Peyer's patch (tissue), 4 donors: ENCODE measurements around the gene UQCRC1.
A peak's percentile ranks its signal among the peaks of the same experiment; 100 is the strongest.

Experiments used
- CTCF ChIP-seq, 6 experiments: fragments of 450-650 bp in 4 of 6; fragments of 200-600 bp in 2 of 6; sonication (generic) in 1 of 6; IDR thresholded peaks; one replicate each; pipeline ENCODE4 v1.5.1; 2017 to 2019; ENCODE audit warnings: antibody characterized with exemption in 6 of 6, mild to moderate bottlenecking in 3 of 6, moderate library complexity in 1 of 6
- POLR2A ChIP-seq, 2 donors: fragments of 450-650 bp; IDR thresholded peaks; one replicate each; pipeline ENCODE4 v1.5.1; 2017; ENCODE audit warnings: antibody characterized with exemption in 2 of 2, mild to moderate bottlenecking in 2 of 2, moderate library complexity in 2 of 2

- TF ChIP-seq CTCF (IDR thresholded peaks at IDR 0.05) (peak; percentile 66 to 87 (median 80)), POLR2A (IDR thresholded peaks at IDR 0.05) (no peak)
Observed at GRCh38 chr3:48656061-48656840, 46.8 kb upstream of the UQCRC1 start.
